Left ventricle myocardium inferior (tissue), 1 donor: ENCODE data around the gene MGP. TPM values are rescaled to one million over a fixed set of nuclear protein-coding genes. Genes with fewer than 3 reads are reported as not detected.

Experiments
- DNase-seq: peaks from one replicate; pipeline ENCODE4 v3.0.0-alpha.2; 2020
- H3K27ac ChIP-seq: fragments of 200-600 bp; replicated peaks from 2 replicates; pipeline ENCODE4 v1.8.0; 2021
- H3K27me3 ChIP-seq: fragments of 200-600 bp; 2 replicates; pipeline ENCODE4 v1.8.0; 2021; ENCODE audit warnings: low read depth
- H3K36me3 ChIP-seq: fragments of 200-600 bp; 2 replicates; pipeline ENCODE4 v1.8.0; 2021
- H3K4me1 ChIP-seq: fragments of 200-600 bp; 2 replicates; pipeline ENCODE4 v1.8.0; 2021
- H3K4me3 ChIP-seq: fragments of 200-600 bp; 2 replicates; pipeline ENCODE4 v1.8.0; 2021; ENCODE audit warnings: mild to moderate bottlenecking, moderate library complexity
- H3K9me3 ChIP-seq: fragments of 200-600 bp; replicated peaks from 2 replicates; pipeline ENCODE4 v1.8.0; 2021
- CTCF ChIP-seq: fragments of 200-600 bp; IDR thresholded peaks from 2 replicates; pipeline ENCODE4 v1.8.0; 2021; ENCODE audit warnings: antibody characterized with exemption, mild to moderate bottlenecking, borderline replicate concordance
- intact Hi-C: fragments of 100-400 bp; cut with micrococcal nuclease; formaldehyde crosslinking; loops from one replicate; pipeline ENCODE4 v1.11.0; 2022
- total RNA-seq: library from RNA; stranded (reverse); fragmentation: NEBNext Ultra II Directional; extraction: Animal tissue kit (Norgen Biotek cat#: 25700); gene quantifications from one replicate; pipeline ENCODE4 v1.2.1, GENCODE V29; 2021
- donor health status: DM: no; HTN: yes; CAD: no; lungs with severe emphysema.

The MGP gene
- total RNA-seq, 1 donor from 2014 or later: 497 TPM

- Histone ChIP-seq H3K27me3 (no peaks in the 10 kb centered on the region), H3K27ac (peak overlapping the region; percentile 83), H3K36me3 (peaks cover 22% of the 10 kb centered on the region), H3K4me3 (peak overlapping the region; percentile 62), H3K4me1 (peaks cover 39% of the 10 kb centered on the region), H3K9me3 (no peaks in the 10 kb centered on the region)
- intact Hi-C loops: loop anchor here (5.0 kb wide), 1 partner anchor 36 kb away; no protein-coding TSS in a partner anchor
- TF ChIP-seq CTCF: no peak
- no peak for DNase-seq
Measured at GRCh38 chr12:14883686-14884085, 2.0 kb downstream of the MGP start.

DNA sequence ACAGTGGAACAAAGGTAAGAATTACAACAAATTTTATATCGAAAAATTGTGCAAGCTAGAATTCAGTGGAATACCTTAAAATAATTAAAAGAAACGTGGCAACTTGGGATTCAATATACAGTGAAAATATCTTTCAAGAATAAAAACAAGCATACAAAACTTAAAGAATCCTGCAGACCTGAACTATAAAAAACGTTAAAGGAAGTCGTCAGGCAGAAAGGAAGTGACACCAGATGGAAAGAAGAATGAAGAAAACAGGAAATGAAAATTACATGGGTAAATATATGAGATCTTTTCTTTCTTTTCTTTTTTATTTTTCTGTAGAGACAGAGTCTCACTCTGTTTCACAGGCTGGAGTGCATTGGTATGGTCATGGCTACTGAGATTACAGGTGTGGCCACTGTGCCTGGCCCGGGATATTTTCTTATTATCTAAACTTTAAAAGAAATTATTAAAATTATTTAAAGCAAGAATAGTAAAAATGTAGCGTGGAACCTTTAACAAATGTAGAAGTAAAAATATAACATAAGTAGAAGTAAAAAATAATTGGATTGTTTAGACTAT, 4.7 kb downstream of the MGP start:
- intact Hi-C loops: loop anchor here (5.0 kb wide), 1 partner anchor 34 kb away; no protein-coding TSS in a partner anchor
- no peak for DNase-seq
- H3K9me3 ChIP-seq: no peaks in the 10 kb centered on the region
- H3K27me3 ChIP-seq: no peaks in the 10 kb centered on the region
- no peak overlapping the region for H3K27ac ChIP-seq
- H3K36me3 ChIP-seq: peaks cover 22% of the 10 kb centered on the region
- TF ChIP-seq CTCF: no peak
- peaks cover 29% of the 10 kb centered on the region for H3K4me1 ChIP-seq
- H3K4me3 ChIP-seq: no peak overlapping the region

GRCh38 chr12:14879222-14879933, 6.3 kb downstream of the MGP start:
- Histone ChIP-seq H3K27me3 (no peaks in the 10 kb centered on the region), H3K9me3 (no peaks in the 10 kb centered on the region), H3K4me1 (peaks cover 13% of the 10 kb centered on the region), H3K4me3 (no peak overlapping the region), H3K27ac (peak overlapping the region; percentile 24), H3K36me3 (peaks cover 22% of the 10 kb centered on the region)
- TF ChIP-seq CTCF: no peak
- no peak for DNase-seq
- intact Hi-C loops: no loop called here

DNA sequence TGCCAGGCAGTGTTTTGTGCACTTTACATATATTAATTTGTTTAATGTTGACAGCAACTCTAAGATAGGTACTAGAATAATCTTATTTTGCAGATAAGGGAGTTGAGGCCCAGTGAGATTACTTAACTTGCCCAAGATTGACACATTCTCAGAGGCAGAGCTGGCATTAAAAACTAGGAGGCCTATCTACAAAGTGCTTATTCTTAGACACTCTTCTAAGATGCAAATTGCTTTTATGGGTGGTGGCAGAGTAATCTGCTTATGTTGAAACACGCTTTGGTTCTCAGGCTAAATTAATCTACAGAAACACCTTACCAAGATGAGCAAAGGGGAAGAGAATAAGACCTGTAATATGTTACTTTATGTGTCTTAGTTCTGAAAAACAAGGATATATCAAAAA, 7.2 kb downstream of the MGP start:
- Histone ChIP-seq H3K36me3 (peaks cover 22% of the 10 kb centered on the region), H3K4me3 (no peak overlapping the region), H3K9me3 (no peaks in the 10 kb centered on the region), H3K27ac (no peak overlapping the region), H3K4me1 (peaks cover 11% of the 10 kb centered on the region), H3K27me3 (no peaks in the 10 kb centered on the region)
- no peak for DNase-seq
- intact Hi-C loops: no loop called here
- TF ChIP-seq CTCF: no peak

DNA sequence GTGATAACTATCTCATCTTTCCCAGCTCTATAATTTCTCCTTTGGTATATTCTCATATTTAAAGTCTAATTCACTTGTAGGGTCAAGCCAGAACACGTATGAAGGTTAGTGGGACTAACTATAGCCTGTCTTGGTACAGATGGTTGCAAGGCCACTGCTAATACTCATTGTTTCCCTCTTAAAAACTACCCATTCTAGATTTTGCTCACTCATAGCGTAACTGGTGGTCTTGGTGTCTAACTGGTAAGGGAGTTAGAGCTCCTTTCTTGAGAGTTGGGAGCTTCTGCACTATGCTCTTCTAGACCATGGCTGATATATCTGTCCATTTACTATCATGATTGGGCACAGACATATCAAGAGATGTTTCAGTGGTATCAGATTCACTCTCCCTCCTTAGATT, 8.8 kb downstream of the MGP start:
- DNase-seq: no peak
- Histone ChIP-seq H3K27ac (no peak overlapping the region), H3K4me3 (no peak overlapping the region), H3K9me3 (no peaks in the 10 kb centered on the region), H3K27me3 (no peaks in the 10 kb centered on the region), H3K4me1 (peaks cover 7% of the 10 kb centered on the region), H3K36me3 (peaks cover 16% of the 10 kb centered on the region)
- intact Hi-C loops: no loop called here
- no peak for TF ChIP-seq CTCF
